Panc1 (cell line): Measurements from ENCODE around the gene RASEF. TPM values are rescaled to one million over a fixed set of nuclear protein-coding genes. Genes with fewer than 3 reads are reported as not detected.

ENCODE experiments used
- ATAC-seq: fragments of 200-7000 bp; cut with Tn5 transposase; 2 replicates; pipeline ENCODE4 v1.9.1; 2020; ENCODE audit warnings: mild to moderate bottlenecking, moderate library complexity
- BruUV-seq: library from RNA; stranded (reverse); fragments of 400-500 nt; replicated peaks from 2 replicates; lab custom pipeline; 2021; lab: Mats Ljungman, UMichigan
- CTCF ChIA-PET: fragments of 300-600 bp; sonication (Branson Sonifier 250); formaldehyde crosslinking; loops from one replicate; lab custom pipeline; 2022; ENCODE audit warnings: antibody characterized with exemption; lab: Charles Lee
- POLR2A ChIA-PET: fragments of 300-600 bp; sonication (Branson Sonifier 250); formaldehyde crosslinking; loops from one replicate; lab custom pipeline; 2022; ENCODE audit warnings: antibody characterized with exemption; lab: Charles Lee
- DNase-seq: peaks from one replicate; pipeline ENCODE4 v3.0.0-alpha.2; 2010; ENCODE audit warnings: low read depth, low spot score
- H3K27ac ChIP-seq: 2 replicates; pipeline ENCODE4 v1.5.1; 2011; ENCODE audit warnings: mild to moderate bottlenecking, low read length, inconsistent platforms
- H3K27me3 ChIP-seq: fragments of 200-500 bp; sonication (Bioruptor generic); 2 replicates; pipeline ENCODE4 v1.6.0; 2014; ENCODE audit warnings: low read length, inconsistent platforms; ENCODE audit not compliant: control insufficient read depth, insufficient read depth
- H3K36me3 ChIP-seq: fragments of 200-500 bp; sonication (Bioruptor generic); 2 replicates; pipeline ENCODE4 v1.5.1; 2014; ENCODE audit warnings: inconsistent platforms, mild to moderate bottlenecking, low read length, moderate library complexity; ENCODE audit not compliant: control insufficient read depth, insufficient read depth
- H3K4me1 ChIP-seq: 2 replicates; pipeline ENCODE4 v1.5.1; 2011; ENCODE audit warnings: inconsistent platforms, mild to moderate bottlenecking, low read length, moderate library complexity; ENCODE audit not compliant: control insufficient read depth, insufficient read depth
- H3K4me3 ChIP-seq, 2 experiments: 2 replicates each; pipeline ENCODE4 v1.5.1; 2011 to 2012; ENCODE audit warnings: low read depth in 2 of 2, low read length in 2 of 2, mild to moderate bottlenecking in 2 of 2, inconsistent platforms in 1 of 2, moderate library complexity in 1 of 2
- H3K9me3 ChIP-seq: fragments of 200-500 bp; sonication (Bioruptor generic); 2 replicates; pipeline ENCODE4 v1.5.1; 2014; ENCODE audit warnings: low read depth, mild to moderate bottlenecking, inconsistent platforms, low read length, moderate library complexity; ENCODE audit not compliant: control insufficient read depth, insufficient read depth
- CTCF ChIP-seq: fragments of 450-650 bp; IDR thresholded peaks from 2 replicates; pipeline ENCODE4 v1.5.1; 2017; ENCODE audit warnings: mild to moderate bottlenecking
- POLR2AphosphoS5 ChIP-seq: IDR thresholded peaks from 2 replicates; pipeline ENCODE4 v1.6.1; 2012; ENCODE audit warnings: mild to moderate bottlenecking, low read depth, low read length, moderate library complexity
- REST ChIP-seq, 2 experiments: IDR thresholded peaks; 2 replicates each; pipeline ENCODE4 v1.6.1; 2011 to 2012; ENCODE audit warnings: low read depth in 2 of 2, control low read depth in 1 of 2, low read length in 1 of 2, mild to moderate bottlenecking in 1 of 2, moderate library complexity in 1 of 2; ENCODE audit not compliant: insufficient read depth in 1 of 2
- SIN3A ChIP-seq: IDR thresholded peaks from 2 replicates; pipeline ENCODE4 v1.6.1; 2012; ENCODE audit warnings: low read depth, mild to moderate bottlenecking, low read length, moderate library complexity, borderline replicate concordance; ENCODE audit not compliant: insufficient read depth
- TCF7L2 ChIP-seq: IDR thresholded peaks from 2 replicates; pipeline ENCODE4 v1.6.1; 2011; ENCODE audit warnings: mild to moderate bottlenecking, low read depth, low read length, inconsistent platforms
- in situ Hi-C: cut with HindIII; loops from 2 replicates; pipeline ENCODE4 v1.10.0; 2016; ENCODE audit warnings: low sequenced_read_pairs, low pct_unique_long_range_greater_than_20kb
- intact Hi-C: fragments of 100-400 bp; cut with micrococcal nuclease; formaldehyde crosslinking; loops from one replicate; pipeline ENCODE4 v1.10.0; 2022; ENCODE audit not compliant: unreplicated experiment
- total RNA-seq: library from RNA; stranded (reverse); gene quantifications from one replicate; pipeline ENCODE4 v1.2.1, GENCODE V29; 2021; ENCODE audit not compliant: unreplicated experiment

The RASEF gene
- total RNA-seq, 1 experiment from 2014 or later = 2.9 TPM

GRCh38 chr9:83043597-83043996 lies 19.3 kb downstream of the RASEF start:
- H3K4me3 ChIP-seq = no peak overlapping the region
- CTCF ChIA-PET = no interaction called here
- TF ChIP-seq POLR2AphosphoS5 (no peak), SIN3A (no peak), TCF7L2 (no peak), CTCF (no peak), REST (IDR thresholded peaks at IDR 0.05; ENCODE audit: insufficient read depth in 1 of 2, low read depth in 2 of 2, low read length in 1 of 2) (no peak)
- no peaks in the 10 kb centered on the region for H3K36me3 ChIP-seq
- ATAC-seq = no peak
- no peak overlapping the region for H3K27ac ChIP-seq
- H3K27me3 ChIP-seq = no peaks in the 10 kb centered on the region
- POLR2A ChIA-PET = no interaction called here
- in situ Hi-C loops (no loop called here), intact Hi-C loops (no loop called here)
- DNase-seq = no peak
- no TSS peak for BruUV-seq
- H3K9me3 ChIP-seq = no peaks in the 10 kb centered on the region
- no peaks in the 10 kb centered on the region for H3K4me1 ChIP-seq

GRCh38 chr9:83041771-83042170 lies 21.2 kb downstream of the RASEF start:
- no peak for TF ChIP-seq POLR2AphosphoS5
- TF ChIP-seq CTCF = no peak
- TF ChIP-seq REST (IDR thresholded peaks at IDR 0.05; ENCODE audit: insufficient read depth in 1 of 2, low read depth in 2 of 2, low read length in 1 of 2) = no peak
- TF ChIP-seq SIN3A = no peak
- no peak for TF ChIP-seq TCF7L2
- intact Hi-C loops = no loop called here
- POLR2A ChIA-PET = no interaction called here
- H3K36me3 ChIP-seq = no peaks in the 10 kb centered on the region
- in situ Hi-C loops = no loop called here
- H3K4me1 ChIP-seq = no peaks in the 10 kb centered on the region
- no peak for ATAC-seq
- H3K27ac ChIP-seq = no peak overlapping the region
- no peak overlapping the region for H3K4me3 ChIP-seq
- H3K9me3 ChIP-seq = no peaks in the 10 kb centered on the region
- no peaks in the 10 kb centered on the region for H3K27me3 ChIP-seq
- no TSS peak for BruUV-seq
- DNase-seq = no peak
- CTCF ChIA-PET = no interaction called here
